K562 (cell line): ENCODE measurements around the gene GPR68. TPM values are rescaled to one million over a fixed set of nuclear protein-coding genes. Genes with fewer than 3 reads are reported as not detected.

Experiments
- ATAC-seq: fragments of 200-7000 bp; cut with Tn5 transposase; 3 replicates; pipeline ENCODE4 v1.9.1; 2020; ENCODE audit warnings: moderate library complexity
- BruUV-seq: library from RNA; stranded (reverse); fragments of 400-500 nt; replicated peaks from 2 replicates; lab custom pipeline; 2021; lab: Mats Ljungman, UMichigan
- CTCF ChIA-PET: fragments of 300-600 bp; formaldehyde crosslinking; extraction: SDS; loops from one replicate; lab custom pipeline; 2021; ENCODE audit warnings: low intra/inter-chr PET ratio; lab: Yijun Ruan, JAX
- POLR2A ChIA-PET: fragments of 300-600, 350-650 bp; sonication (Branson Sonifier 250); formaldehyde crosslinking; extraction: SDS; loops from one replicate; lab custom pipeline; 2021; ENCODE audit warnings: antibody characterized with exemption, inconsistent platforms; lab: Yijun Ruan, JAX
- DNase-seq, 4 experiments: peaks; one replicate each; pipeline versions ENCODE4 v3.0.0 to v3.0.0-alpha.2; 2011 to 2018; ENCODE audit warnings: low spot score in 3 of 4, mixed read lengths in 3 of 4; ENCODE audit errors: extremely low read depth in 1 of 4
- FAIRE-seq: peaks from 2 replicates; lab custom pipeline; 2011; peaks lifted over from hg19 to GRCh38; lab: Jason Lieb, UNC
- H2AFZ ChIP-seq: 2 replicates; pipeline ENCODE4 v1.6.0; 2011; ENCODE audit warnings: low read depth, low read length, control low read depth, inconsistent platforms
- H3K27ac ChIP-seq: fragments of 200-600 bp; 3 replicates; pipeline ENCODE4 v1.8.0; 2011; ENCODE audit warnings: low read depth, mild to moderate bottlenecking, control low read depth, inconsistent platforms, low read length, moderate library complexity, mixed read lengths; ENCODE audit errors: extremely low read depth
- H3K27me3 ChIP-seq, 2 experiments: fragments of 300-600 bp in 1 of 2; 2 replicates in 1 of 2; 3 replicates in 1 of 2; pipeline versions ENCODE4 v1.6.0 to v1.8.0; 2011; ENCODE audit warnings: inconsistent platforms in 2 of 2, low read length in 2 of 2, mild to moderate bottlenecking in 1 of 2, mixed read lengths in 1 of 2, moderate library complexity in 1 of 2; ENCODE audit not compliant: control insufficient read depth in 2 of 2, insufficient read depth in 2 of 2
- H3K36me3 ChIP-seq: fragments of 300-600 bp; 3 replicates; pipeline ENCODE4 v1.8.0; 2011; ENCODE audit warnings: mild to moderate bottlenecking, low read length, inconsistent platforms; ENCODE audit not compliant: control insufficient read depth, insufficient read depth
- H3K4me1 ChIP-seq, 2 experiments: fragments of 200-600 bp in 1 of 2; replicated peaks in 1 of 2; 2 replicates in 1 of 2; 3 replicates in 1 of 2; pipeline versions ENCODE4 v1.5.1 to v1.8.0; 2011; ENCODE audit warnings: inconsistent platforms in 2 of 2, low read length in 2 of 2, mild to moderate bottlenecking in 1 of 2, mixed read lengths in 1 of 2, moderate library complexity in 1 of 2; ENCODE audit not compliant: control insufficient read depth in 2 of 2, insufficient read depth in 2 of 2
- H3K4me2 ChIP-seq: 2 replicates; pipeline ENCODE4 v1.6.1; 2011; ENCODE audit warnings: low read length, control low read depth, inconsistent platforms, mixed read lengths; ENCODE audit not compliant: insufficient read depth
- H3K4me3 ChIP-seq: fragments of 200-600 bp; sonication (generic), shearing (Covaris generic); 2 replicates; pipeline ENCODE4 v1.5.1; 2016; ENCODE audit warnings: control low read depth, inconsistent platforms
- H3K79me2 ChIP-seq: fragments of 200-600 bp; 3 replicates; pipeline ENCODE4 v1.8.0; 2011; ENCODE audit warnings: low read length, inconsistent platforms; ENCODE audit not compliant: control insufficient read depth, insufficient read depth
- H3K9ac ChIP-seq, 2 experiments: 2 replicates each; pipeline versions ENCODE4 v1.6.0 to v1.6.1; 2011; ENCODE audit warnings: low read depth in 2 of 2, low read length in 2 of 2, control low read depth in 1 of 2, inconsistent platforms in 1 of 2, mild to moderate bottlenecking in 1 of 2, mixed read lengths in 1 of 2; ENCODE audit not compliant: insufficient read depth in 1 of 2
- H3K9me1 ChIP-seq: one replicate; pipeline ENCODE4 v1.6.0; 2011; ENCODE audit warnings: inconsistent platforms, mild to moderate bottlenecking, low read length, moderate library complexity; ENCODE audit not compliant: control insufficient read depth, insufficient read depth
- H3K9me3 ChIP-seq: replicated peaks from 2 replicates; pipeline ENCODE4 v1.5.1; 2011; ENCODE audit warnings: low read depth, low read length, inconsistent platforms; ENCODE audit not compliant: control insufficient read depth, insufficient read depth
- H4K20me1 ChIP-seq: replicated peaks from 2 replicates; pipeline ENCODE4 v1.6.1; 2011; ENCODE audit warnings: low read length, inconsistent platforms, mixed read lengths; ENCODE audit not compliant: control insufficient read depth, insufficient read depth
- DDX20 ChIP-seq: fragments of 450-650 bp; IDR thresholded peaks from 2 replicates; pipeline ENCODE4 v1.6.1; 2016; ENCODE audit warnings: missing genetic modification characterization, low read depth, mild to moderate bottlenecking, missing compliant biosample characterization, moderate library complexity
- EZH2 ChIP-seq: IDR thresholded peaks from 2 replicates; pipeline ENCODE4 v1.6.1; 2012; ENCODE audit warnings: low read depth, mild to moderate bottlenecking, inconsistent platforms, low read length, borderline replicate concordance
- HDAC3 ChIP-seq: fragments of 450-650 bp; IDR thresholded peaks from 2 replicates; pipeline ENCODE4 v1.6.1; 2018; ENCODE audit warnings: borderline replicate concordance, mild to moderate bottlenecking, moderate library complexity; ENCODE audit not compliant: partially characterized antibody
- JUNB ChIP-seq: fragments of 450-650 bp; formaldehyde crosslinking; conservative IDR thresholded peaks from 2 replicates; pipeline ENCODE4 v1.4.0; 2020; ENCODE audit warnings: mild to moderate bottlenecking
- KDM2B ChIP-seq: fragments of 250-450 bp; sonication (Bioruptor Pico); IDR thresholded peaks from 2 replicates; pipeline ENCODE4 v1.8.0; 2021; ENCODE audit warnings: mild to moderate bottlenecking, moderate library complexity
- SAP30 ChIP-seq: fragments of 200-600 bp; sonication (generic); IDR thresholded peaks from 2 replicates; pipeline ENCODE4 v1.6.1; 2012; ENCODE audit warnings: borderline replicate concordance, low read depth, mild to moderate bottlenecking, moderate library complexity, low read length, control low read depth, inconsistent platforms; ENCODE audit not compliant: insufficient read depth, poor library complexity, severe bottlenecking
- TCFL5 ChIP-seq: fragments of 250-450 bp; sonication (Bioruptor Pico); conservative IDR thresholded peaks from 2 replicates; pipeline ENCODE4 v1.6.1; 2021; ENCODE audit warnings: mild to moderate bottlenecking, moderate library complexity, matching md5 sums
- ZNF3 ChIP-seq: fragments of 250-450 bp; sonication (Bioruptor Pico); IDR thresholded peaks from 2 replicates; pipeline ENCODE4 v1.5.0; 2021; ENCODE audit warnings: mild to moderate bottlenecking, moderate library complexity
- WGBS: fragments of 100-300 bp; shearing (Covaris generic); methylation state at CpG from one replicate; pipeline ENCODE4 v1.1.6; 2016; ENCODE audit warnings: low coverage, mixed read lengths; ENCODE audit not compliant: insufficient coverage; ENCODE audit errors: missing lambda C conversion rate; 5-methylcytosine and 5-hydroxymethylcytosine counted together
- in situ Hi-C: fragments of 300-500 bp; cut with MboI; formaldehyde crosslinking; loops from 4 replicates; pipeline ENCODE4 v1.15.0; 2018; ENCODE audit warnings: inconsistent platforms, mixed read lengths
- intact Hi-C: fragments of 100-400 bp; cut with micrococcal nuclease; formaldehyde crosslinking; loops from 2 replicates; pipeline ENCODE4 v1.14.2; 2022
- polyA plus RNA-seq, 8 experiments: library from polyadenylated mRNA; depleted of rRNA in 4 of 8; stranded (reverse) in 5 of 8; unstranded in 3 of 8; fragments of >200 nt; fragmentation: Nextera tagmentation in 2 of 8; fragmentation: Illumina TruSeq in 1 of 8; extraction: Ambion mirVana in 2 of 8; extraction: Trizol in 1 of 8; gene quantifications; 2 replicates each; pipeline versions ENCODE4 v1.2.1 to v1.2.3, GENCODE V29; 2011 to 2014; ENCODE audit warnings: inconsistent platforms in 1 of 8, missing spikeins in 1 of 8
- total RNA-seq, 7 experiments: library from RNA; depleted of rRNA in 6 of 7; stranded (reverse); fragments of >200 nt in 6 of 7; fragmentation: Illumina TruSeq in 2 of 7; extraction: Trizol in 2 of 7; gene quantifications; 2 replicates each; pipeline versions ENCODE4 v1.2.1 to v1.2.3, GENCODE V29; 2011 to 2021; ENCODE audit warnings: low replicate concordance in 1 of 7
- TF ChIP-seq, protein P1 (sequence below): fragments of 250-450 bp; sonication (Bioruptor Pico); IDR thresholded peaks from 2 replicates; pipeline ENCODE4 v1.5.1; 2021; ENCODE audit warnings: mild to moderate bottlenecking
- TF ChIP-seq, protein P2 (sequence below): sonication (generic); formaldehyde crosslinking; IDR thresholded peaks from 2 replicates; pipeline ENCODE4 v1.8.1; 2023; ENCODE audit warnings: mild to moderate bottlenecking, missing genetic modification reagents
- TF ChIP-seq, protein P3 (sequence below): sonication (generic); formaldehyde crosslinking; IDR thresholded peaks from 2 replicates; pipeline ENCODE4 v1.8.0; 2022; ENCODE audit warnings: mild to moderate bottlenecking, missing genetic modification reagents, borderline replicate concordance
- TF ChIP-seq, protein P4 (sequence below): IDR thresholded peaks from 2 replicates; pipeline ENCODE4 v1.6.1; 2014; ENCODE audit warnings: antibody characterized with exemption

The GPR68 gene
- total and polyA plus RNA-seq, 9 of the 15 experiments (the other 6 are each of a cell fraction or from before 2014, with no cell fraction given): 0.41 to 9.4 (median 3.7) TPM

DNA sequence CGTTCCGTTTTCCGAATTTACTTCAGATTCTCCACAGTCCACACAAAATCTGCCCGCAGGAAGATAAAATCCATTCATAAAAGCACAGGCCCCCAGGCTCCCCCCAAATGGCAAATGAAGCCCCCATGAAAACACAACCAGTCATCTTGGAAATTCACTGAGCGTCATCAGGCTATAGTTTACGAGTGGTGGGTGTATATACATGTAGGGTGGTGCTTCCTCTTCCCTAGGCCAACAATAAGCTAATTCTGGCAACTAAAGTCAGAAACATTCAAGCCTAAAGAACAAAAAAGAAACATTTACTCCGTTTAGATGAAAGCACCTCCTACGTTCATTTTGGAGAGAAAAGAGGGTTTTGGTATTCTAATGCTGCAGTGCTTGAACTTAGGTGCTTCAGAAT is 5.8 kb downstream of the GPR68 start (continued):
- TF ChIP-seq, protein P1, sequence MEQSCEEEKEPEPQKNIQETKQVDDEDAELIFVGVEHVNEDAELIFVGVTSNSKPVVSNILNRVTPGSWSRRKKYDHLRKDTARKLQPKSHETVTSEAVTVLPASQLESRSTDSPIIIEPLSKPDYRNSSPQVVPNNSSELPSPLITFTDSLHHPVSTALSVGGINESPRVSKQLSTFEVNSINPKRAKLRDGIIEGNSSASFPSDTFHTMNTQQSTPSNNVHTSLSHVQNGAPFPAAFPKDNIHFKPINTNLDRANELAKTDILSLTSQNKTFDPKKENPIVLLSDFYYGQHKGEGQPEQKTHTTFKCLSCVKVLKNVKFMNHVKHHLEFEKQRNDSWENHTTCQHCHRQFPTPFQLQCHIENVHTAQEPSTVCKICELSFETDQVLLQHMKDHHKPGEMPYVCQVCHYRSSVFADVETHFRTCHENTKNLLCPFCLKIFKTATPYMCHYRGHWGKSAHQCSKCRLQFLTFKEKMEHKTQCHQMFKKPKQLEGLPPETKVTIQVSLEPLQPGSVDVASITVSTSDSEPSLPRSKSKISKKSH (CRISPR knock-in tag): no peak
- TF ChIP-seq SAP30: no peak

DNA sequence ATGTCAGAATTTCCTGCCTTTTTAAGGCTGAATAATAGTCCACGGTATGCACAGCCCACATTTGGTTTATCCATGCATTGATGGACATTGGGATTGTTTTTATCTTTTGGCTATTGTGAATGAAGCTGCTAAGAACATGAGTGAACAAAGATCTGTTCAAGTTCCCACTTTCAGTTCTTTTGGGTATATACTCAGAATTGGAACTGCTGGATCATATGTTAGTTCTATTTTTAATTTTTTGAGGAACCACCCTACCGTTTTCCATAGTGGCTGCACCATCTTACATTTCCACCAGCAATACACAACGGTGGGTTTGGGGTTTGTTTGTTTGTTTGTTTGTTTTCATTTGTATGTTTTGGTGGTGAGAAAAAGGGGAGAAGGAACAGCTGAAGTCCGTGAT is 6.4 kb downstream of the GPR68 start:
- WGBS: 59% methylated on average over 4 of the region's 4 CpGs
- no peak for FAIRE-seq
- no peaks in the 10 kb centered on the region for H3K9me3 ChIP-seq

More for the DNA sequence above, 6.4 kb downstream of the GPR68 start:
- no peak overlapping the region for H3K27ac ChIP-seq
- no peaks in the 10 kb centered on the region for H3K36me3 ChIP-seq
- H3K4me2 ChIP-seq: no peak overlapping the region
- peaks cover 0 to 3% of the 10 kb centered on the region in 2 experiments; a peak in 2 of 5 replicates for H3K4me1 ChIP-seq
- H4K20me1 ChIP-seq: no peaks in the 10 kb centered on the region
- no peaks in the 10 kb centered on the region for H3K27me3 ChIP-seq
- H3K4me3 ChIP-seq: no peak overlapping the region
- intact Hi-C loops (no loop called here), in situ Hi-C loops (no loop called here)
- H2AFZ ChIP-seq: no peak overlapping the region
- POLR2A ChIA-PET: interaction anchor here (0.7 to 2.0 kb wide), 2 partner anchors 14 to 150 kb away, joined by 3 to 5 read pairs; no protein-coding TSS in a partner anchor
- H3K9ac ChIP-seq: no peak overlapping the region
- ATAC-seq (no peak), DNase-seq (no peak)
- BruUV-seq: no TSS peak
- H3K79me2 ChIP-seq: no peaks in the 10 kb centered on the region
- CTCF ChIA-PET: no interaction called here
- no peaks in the 10 kb centered on the region for H3K9me1 ChIP-seq
- TF ChIP-seq, protein P2, sequence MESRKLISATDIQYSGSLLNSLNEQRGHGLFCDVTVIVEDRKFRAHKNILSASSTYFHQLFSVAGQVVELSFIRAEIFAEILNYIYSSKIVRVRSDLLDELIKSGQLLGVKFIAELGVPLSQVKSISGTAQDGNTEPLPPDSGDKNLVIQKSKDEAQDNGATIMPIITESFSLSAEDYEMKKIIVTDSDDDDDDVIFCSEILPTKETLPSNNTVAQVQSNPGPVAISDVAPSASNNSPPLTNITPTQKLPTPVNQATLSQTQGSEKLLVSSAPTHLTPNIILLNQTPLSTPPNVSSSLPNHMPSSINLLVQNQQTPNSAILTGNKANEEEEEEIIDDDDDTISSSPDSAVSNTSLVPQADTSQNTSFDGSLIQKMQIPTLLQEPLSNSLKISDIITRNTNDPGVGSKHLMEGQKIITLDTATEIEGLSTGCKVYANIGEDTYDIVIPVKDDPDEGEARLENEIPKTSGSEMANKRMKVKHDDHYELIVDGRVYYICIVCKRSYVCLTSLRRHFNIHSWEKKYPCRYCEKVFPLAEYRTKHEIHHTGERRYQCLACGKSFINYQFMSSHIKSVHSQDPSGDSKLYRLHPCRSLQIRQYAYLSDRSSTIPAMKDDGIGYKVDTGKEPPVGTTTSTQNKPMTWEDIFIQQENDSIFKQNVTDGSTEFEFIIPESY (CRISPR knock-in tag): no peak
- TF ChIP-seq, protein P3, sequence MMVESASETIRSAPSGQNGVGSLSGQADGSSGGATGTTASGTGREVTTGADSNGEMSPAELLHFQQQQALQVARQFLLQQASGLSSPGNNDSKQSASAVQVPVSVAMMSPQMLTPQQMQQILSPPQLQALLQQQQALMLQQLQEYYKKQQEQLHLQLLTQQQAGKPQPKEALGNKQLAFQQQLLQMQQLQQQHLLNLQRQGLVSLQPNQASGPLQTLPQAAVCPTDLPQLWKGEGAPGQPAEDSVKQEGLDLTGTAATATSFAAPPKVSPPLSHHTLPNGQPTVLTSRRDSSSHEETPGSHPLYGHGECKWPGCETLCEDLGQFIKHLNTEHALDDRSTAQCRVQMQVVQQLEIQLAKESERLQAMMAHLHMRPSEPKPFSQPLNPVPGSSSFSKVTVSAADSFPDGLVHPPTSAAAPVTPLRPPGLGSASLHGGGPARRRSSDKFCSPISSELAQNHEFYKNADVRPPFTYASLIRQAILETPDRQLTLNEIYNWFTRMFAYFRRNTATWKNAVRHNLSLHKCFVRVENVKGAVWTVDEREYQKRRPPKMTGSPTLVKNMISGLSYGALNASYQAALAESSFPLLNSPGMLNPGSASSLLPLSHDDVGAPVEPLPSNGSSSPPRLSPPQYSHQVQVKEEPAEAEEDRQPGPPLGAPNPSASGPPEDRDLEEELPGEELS (CRISPR knock-in tag): no peak
- TF ChIP-seq TCFL5 (no peak), DDX20 (tag) (no peak), ZNF3 (no peak), HDAC3 (no peak), KDM2B (CRISPR knock-in tag) (no peak), JUNB (CRISPR knock-in tag) (no peak), EZH2 (no peak)
- TF ChIP-seq, protein P4, sequence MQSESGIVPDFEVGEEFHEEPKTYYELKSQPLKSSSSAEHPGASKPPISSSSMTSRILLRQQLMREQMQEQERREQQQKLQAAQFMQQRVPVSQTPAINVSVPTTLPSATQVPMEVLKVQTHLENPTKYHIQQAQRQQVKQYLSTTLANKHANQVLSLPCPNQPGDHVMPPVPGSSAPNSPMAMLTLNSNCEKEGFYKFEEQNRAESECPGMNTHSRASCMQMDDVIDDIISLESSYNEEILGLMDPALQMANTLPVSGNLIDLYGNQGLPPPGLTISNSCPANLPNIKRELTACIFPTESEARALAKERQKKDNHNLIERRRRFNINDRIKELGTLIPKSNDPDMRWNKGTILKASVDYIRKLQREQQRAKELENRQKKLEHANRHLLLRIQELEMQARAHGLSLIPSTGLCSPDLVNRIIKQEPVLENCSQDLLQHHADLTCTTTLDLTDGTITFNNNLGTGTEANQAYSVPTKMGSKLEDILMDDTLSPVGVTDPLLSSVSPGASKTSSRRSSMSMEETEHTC: no peak
- TF ChIP-seq, all 486 proteins: peak for 0
